Dermis microvascular lymphatic vessel endothelial cell (primary cell): Measurements from ENCODE around the gene TIMP2. TPM values are rescaled to one million over a fixed set of nuclear protein-coding genes. Genes with fewer than 3 reads are reported as not detected.
A peak's percentile ranks its signal among the peaks of the same experiment; 100 is the strongest.
"Not testable (repeated sequence)": the region's sequence is repeated elsewhere in the genome, so short reads cannot be mapped to it uniquely, and the experiment has no call there.

Experiments used
- DNase-seq, 2 donors: peaks; one replicate each; pipeline versions ENCODE4 v3.0.0 to v3.0.0-alpha.2; 2010; ENCODE audit warnings: low read depth in 2 of 2
- total RNA-seq: library from RNA; depleted of rRNA; stranded (reverse); fragments of >200 nt; gene quantifications from 2 replicates; pipeline ENCODE4 v1.2.1, GENCODE V29; 2014

TIMP2 gene
- total RNA-seq, 1 donor from 2014 or later, result 34.5 TPM

- DNase-seq, result no peak
These were observed 31.1 kb upstream of the TIMP2 start for GRCh38 chr17:78956254-78956653.

DNA sequence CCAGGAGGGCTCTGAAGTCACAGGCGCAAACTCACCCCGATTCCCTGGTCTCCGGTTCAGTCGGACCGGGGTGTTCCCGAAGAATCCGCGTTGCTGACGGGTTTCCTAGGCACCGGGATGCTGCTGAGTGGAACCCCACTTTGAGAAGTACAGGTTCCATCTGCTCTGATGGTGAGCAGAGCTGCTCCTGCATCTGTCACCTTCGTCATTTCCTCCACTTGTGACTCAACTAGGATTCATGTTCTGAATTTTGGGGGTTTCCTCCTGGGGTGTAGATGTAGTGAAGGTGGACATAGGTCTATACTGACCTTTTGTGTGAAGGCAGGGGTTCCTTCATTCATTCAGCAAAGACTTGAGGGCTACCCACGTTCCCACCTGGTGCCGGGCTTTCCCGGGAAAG, 29.5 kb upstream of the TIMP2 start:
- no peak for DNase-seq

DNA sequence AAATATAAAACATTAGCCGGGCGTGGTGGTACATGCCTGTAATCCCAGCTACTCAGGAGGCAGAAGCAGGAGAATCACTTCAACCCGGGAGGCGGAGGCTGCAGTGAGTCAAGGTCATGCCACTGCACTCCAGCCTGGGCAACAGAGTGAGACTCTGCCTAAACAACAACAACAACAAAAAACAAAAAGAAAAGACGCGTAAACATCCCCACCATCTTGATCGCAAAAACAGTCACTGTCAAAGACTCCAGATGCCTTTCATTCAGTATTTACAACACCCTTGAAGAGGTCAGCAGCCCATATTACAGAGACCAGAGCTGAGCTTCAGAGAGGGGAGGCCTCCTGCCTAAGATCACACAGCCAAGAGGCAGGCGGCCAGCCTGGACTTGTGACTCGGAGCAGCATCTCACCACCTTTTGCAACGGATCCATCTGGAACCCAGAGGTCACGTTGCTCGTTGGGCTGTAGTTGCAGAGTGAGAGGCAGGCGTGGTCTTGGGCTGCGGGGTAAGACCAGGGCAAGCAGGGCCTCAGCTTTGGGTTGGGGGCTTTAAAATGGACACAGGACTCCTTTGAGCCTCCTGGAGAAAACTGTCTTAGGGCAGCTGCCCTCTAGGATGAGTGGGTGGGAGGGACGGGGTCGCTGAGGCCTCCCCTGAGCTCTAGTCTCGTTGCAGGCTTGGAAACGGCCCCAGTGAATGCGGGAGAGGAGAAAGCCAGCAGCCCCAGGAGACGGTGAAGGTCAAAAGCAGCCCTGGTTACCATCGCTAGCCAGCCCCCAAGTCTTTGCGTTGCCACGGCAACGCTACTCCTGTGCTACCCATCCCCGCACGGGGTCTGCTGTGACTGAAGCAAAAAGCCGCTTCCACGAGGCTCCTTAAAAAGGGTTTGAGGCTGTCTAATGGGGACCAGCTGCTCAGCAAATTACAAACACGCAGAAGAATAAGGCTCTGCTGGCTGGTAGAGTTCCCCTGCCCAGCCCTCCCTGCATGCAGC, 28.5 kb upstream of the TIMP2 start:
- DNase-seq, result no peak

GRCh38 chr17:78952706-78953105, 27.5 kb upstream of the TIMP2 start:
- DNase-seq, result no peak

- no peak for DNase-seq
These were observed 26.9 kb upstream of the TIMP2 start for GRCh38 chr17:78951967-78952551.

GRCh38 chr17:78950870-78951269, 25.7 kb upstream of the TIMP2 start:
- no peak for DNase-seq

GRCh38 chr17:78947235-78948149, 22.3 kb upstream of the TIMP2 start:
- no peak for DNase-seq

- no peak for DNase-seq
These were observed 21.4 kb upstream of the TIMP2 start for GRCh38 chr17:78946631-78947030.

- DNase-seq, result peak in 1 of 2 donors; percentile 28
These were observed 20.9 kb upstream of the TIMP2 start for GRCh38 chr17:78946131-78946530.

DNA sequence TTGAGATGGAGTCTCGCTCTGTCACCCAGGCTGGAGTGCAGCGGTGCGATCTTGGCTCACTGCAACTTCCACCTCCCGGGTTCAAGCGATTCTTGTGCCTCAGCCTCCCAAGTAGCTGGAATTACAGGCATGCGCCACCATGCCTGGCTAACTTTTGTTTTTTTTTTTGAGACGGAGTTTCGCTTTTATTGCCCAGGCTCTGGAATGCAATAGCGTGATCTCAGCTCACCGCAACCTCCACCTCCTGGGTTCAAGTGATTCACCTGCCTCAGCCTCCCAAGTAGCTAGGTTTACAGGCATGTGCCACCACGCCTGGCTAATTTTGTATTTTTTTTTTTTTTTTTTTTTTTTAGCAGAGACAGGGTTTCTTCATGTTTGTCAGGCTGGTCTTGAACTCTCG, 20.3 kb upstream of the TIMP2 start:
- DNase-seq, result not testable (repeated sequence)

DNA sequence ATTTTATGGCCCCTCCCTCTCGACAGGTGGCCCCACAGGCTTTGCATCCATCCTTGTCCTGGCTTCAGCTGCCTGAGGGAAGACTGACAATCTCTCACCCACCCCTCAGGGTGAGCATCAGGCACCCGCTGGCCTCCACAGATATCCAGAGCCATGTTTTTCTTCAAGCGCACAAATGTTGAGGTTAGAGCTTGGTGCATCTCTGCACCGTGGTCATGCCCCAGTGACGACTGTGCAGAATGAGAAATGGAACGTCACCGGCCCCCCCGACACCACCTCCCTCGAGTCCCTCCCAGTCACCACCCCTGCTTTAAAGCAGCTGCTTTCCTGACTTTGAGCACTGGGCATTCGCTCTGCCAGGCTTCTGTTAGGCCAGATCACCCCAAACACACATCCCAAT, 19.8 kb upstream of the TIMP2 start:
- DNase-seq, result no peak

DNA sequence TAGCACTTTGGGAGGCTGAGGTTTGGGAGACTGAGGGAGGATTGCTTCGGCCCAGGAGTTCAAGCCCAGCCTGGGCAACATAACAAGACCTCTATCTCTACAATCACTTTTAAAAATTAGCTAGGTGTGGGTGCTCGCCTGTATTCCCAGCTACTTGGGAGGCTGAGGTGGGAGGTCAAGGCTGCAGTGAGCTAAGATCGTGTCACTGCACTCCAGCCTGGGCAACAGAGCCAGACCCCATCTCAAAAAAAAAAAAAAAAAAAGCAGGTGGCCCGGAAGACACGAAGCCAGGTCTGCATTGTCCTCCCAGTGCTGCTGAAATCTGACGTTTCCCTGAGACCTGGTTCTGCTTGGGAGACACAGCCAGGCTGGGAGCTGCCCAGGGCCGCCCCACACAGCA, 18.8 kb upstream of the TIMP2 start:
- DNase-seq, result no peak

DNA sequence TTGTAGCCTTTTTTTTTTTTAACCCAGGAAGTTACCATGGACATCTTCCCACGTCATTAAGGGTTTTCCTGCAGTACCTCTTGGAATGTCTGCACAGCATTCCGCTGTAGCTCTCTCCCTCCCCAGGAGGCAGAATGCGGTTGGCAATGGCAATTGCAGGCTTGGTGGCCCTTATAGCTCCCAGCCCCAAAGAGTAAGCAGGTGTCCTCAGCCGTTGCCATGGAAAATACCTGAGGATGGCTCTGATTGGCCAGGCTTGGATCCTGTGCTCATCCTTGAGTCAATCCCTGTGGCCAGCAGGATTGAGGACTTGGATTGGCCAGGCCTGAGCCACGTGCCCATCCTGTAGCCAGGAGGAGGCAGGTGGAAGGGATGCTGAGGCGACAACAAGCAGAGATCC, 15.5 kb upstream of the TIMP2 start:
- DNase-seq, result no peak

DNA sequence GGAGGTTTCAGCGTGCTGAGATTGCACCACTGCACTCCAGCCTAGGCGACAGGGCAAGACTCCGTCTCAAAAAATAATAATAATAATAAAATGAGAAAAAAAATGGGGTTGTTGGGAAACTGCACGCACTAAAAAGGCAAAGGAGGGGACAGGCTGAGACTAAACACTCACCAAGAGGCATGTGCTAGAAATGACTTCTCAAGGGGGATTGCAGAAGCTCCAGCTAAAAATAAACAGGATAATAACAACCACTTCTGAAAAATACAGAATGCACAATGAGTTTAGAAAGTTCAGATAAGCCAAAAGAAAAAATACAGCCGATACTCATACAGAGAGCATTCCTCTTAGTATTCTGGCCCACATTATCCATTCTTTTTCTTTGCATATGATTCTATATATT, 15.1 kb upstream of the TIMP2 start:
- DNase-seq, result no peak

DNA sequence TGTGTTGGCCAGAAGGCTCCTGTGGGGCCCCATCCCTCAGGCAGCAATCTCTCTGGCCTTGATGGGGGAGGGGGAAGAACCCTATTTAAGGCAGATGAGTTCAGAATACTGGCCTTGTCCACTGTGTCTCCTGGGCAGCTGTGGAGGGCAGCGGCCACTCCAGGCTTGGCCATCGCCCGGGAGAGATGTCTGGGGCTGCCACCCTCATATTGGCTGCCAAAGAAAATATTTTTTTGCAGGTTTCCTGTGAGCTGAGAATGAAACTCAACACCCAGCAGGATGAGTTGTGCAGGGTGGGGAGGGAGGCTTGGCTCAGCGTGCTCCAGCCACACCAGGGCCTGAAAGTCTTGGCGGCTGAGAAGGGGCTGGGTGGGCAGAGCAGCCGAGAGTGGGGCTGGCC, 14.4 kb upstream of the TIMP2 start:
- DNase-seq, result peak in 1 of 2 donors; percentile 57

GRCh38 chr17:78937561-78937960, 12.4 kb upstream of the TIMP2 start:
- DNase-seq, result no peak

GRCh38 chr17:78935419-78936323, 10.5 kb upstream of the TIMP2 start:
- DNase-seq, result peak; percentile 62 to 92

DNA sequence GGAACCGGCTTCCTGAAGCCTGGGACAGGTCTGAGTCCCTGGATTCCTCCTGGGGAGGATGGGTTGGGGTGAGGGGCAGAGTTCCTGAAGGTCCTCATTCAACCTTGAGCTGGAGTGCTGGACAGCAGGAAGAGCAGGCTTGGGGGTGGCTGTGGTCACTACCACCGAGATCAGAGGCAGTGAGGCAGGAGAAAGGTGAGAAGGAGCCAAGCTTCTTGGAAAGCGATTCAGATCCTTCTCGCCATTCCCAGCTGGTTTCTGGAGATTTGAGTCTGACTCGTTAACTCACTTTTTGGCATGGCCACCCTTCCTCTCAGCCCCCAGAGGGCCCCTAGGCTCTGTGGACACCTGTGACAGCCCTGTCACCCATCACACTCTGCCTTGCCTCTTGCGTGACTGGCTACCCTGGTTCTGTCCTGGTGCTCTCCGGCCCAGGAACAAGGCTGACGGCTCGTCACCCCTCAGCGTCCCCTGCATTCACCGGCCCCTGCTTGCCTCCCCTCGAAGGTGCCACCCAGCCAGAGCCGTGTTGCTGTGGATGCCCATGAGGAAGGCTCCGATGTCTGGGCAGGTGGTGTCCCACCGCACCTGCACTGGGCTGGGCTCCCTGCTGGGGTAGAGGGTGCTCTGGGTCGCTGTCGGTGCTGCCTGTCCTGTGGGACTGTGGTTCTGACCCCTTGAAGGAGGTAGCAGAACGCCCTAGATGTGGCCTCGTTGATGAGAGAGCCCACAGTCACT, 9.7 kb upstream of the TIMP2 start:
- DNase-seq, result no peak

GRCh38 chr17:78933959-78934568, 8.9 kb upstream of the TIMP2 start:
- DNase-seq, result peak; percentile 67 to 94
